ENCODE data around the gene YPEL3. TPM values are rescaled to one million over a fixed set of nuclear protein-coding genes. Genes with fewer than 3 reads are reported as not detected.
"Not testable (repeated sequence)": the region's sequence is repeated elsewhere in the genome, so short reads cannot be mapped to it uniquely, and the experiment has no call there.

Gene YPEL3
- total and polyA plus RNA-seq, 2 experiments from 2014 or later = 107 to 115 TPM

GRCh38 chr16:30115238-30115637 lies 19.2 kb upstream of the YPEL3 start:
- no peak for TF ChIP-seq CTCF (IDR thresholded peaks at IDR 0.05; ENCODE audit: low read depth, low read length)
- no peaks in the 10 kb centered on the region for H3K4me1 ChIP-seq (ENCODE audit: low read depth)
- no peaks in the 10 kb centered on the region for H3K27me3 ChIP-seq
- no peak overlapping the region for H3K27ac ChIP-seq
- H3K4me3 ChIP-seq = no peak overlapping the region
- peaks cover 29% of the 10 kb centered on the region for H3K36me3 ChIP-seq
- no peak for DNase-seq (ENCODE audit: low read depth in 1 of 2, low spot score in 1 of 2)
- H3K9me3 ChIP-seq (ENCODE audit: low read depth) = no peaks in the 10 kb centered on the region

GRCh38 chr16:30114833-30115232 lies 18.8 kb upstream of the YPEL3 start:
- not testable (repeated sequence) for H3K4me1 ChIP-seq (ENCODE audit: low read depth); H3K27me3 ChIP-seq; H3K4me3 ChIP-seq; DNase-seq (ENCODE audit: low read depth in 1 of 2, low spot score in 1 of 2); H3K9me3 ChIP-seq (ENCODE audit: low read depth); H3K27ac ChIP-seq
- H3K36me3 ChIP-seq = peaks cover 28% of the 10 kb centered on the region

DNA sequence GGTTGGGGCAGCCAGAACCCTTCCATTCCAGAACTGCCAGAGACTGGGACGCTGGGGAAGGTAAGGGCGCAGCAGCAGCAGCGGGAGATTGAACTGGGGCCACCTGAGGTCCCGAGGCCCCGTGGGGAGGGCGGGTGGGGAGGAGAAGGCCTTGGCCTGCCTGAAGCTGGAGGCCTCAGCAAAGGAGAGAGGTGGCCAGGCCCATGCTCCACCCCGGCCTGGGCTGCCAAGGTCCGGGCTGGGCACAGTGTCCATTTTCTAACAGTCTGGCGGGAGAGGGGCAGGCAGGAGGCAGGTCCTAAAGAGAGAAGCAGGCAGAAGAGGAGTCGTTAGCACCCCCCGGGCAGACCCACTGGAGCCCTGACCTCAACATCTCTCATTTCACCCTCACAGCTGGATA lies 18.4 kb upstream of the YPEL3 start:
- no peaks in the 10 kb centered on the region for H3K4me1 ChIP-seq (ENCODE audit: low read depth)
- H3K36me3 ChIP-seq = peaks cover 24% of the 10 kb centered on the region

DNA sequence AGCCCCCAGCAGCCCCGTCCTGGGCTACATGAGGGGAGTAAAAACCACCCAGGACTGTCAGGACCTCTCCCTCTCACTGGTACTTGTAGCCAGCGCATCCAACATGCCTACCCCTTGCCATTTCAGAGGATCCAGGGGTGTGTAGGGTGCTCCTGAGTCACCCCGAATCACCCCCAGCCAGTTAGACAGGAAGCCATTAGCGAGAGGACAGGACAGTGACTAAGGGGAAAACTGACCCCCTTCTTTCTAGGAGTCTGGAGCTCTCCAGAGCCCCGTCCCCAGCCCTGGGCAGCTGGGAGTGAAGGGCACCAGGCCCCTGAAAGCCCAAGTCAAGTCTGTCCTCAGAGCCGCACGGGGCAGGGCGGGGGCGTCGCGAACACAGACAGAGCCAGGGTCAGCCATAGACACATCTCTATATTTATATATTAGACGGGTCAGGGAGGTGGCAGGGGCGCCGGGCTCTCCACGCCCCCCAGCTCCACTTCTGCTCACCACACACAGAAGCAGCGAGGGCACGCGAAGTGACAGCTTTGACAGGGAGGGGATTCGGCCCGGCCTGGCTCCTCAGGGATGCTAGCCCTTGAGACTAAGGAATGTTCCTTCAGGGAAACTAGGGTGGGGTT lies 17.8 kb upstream of the YPEL3 start:
- no peak for DNase-seq (ENCODE audit: low read depth in 1 of 2, low spot score in 1 of 2)
- no peaks in the 10 kb centered on the region for H3K9me3 ChIP-seq (ENCODE audit: low read depth)
- peak overlapping the region; percentile 4 for H3K27ac ChIP-seq
- H3K36me3 ChIP-seq = peaks cover 22% of the 10 kb centered on the region
- no peak for TF ChIP-seq CTCF (IDR thresholded peaks at IDR 0.05; ENCODE audit: low read depth, low read length)
- no peaks in the 10 kb centered on the region for H3K27me3 ChIP-seq
- H3K4me1 ChIP-seq (ENCODE audit: low read depth) = no peaks in the 10 kb centered on the region
- no peak overlapping the region for H3K4me3 ChIP-seq

More for the DNA sequence above, 18.4 kb upstream of the YPEL3 start:
- Histone ChIP-seq H3K27ac (peak overlapping the region; percentile 4), H3K27me3 (no peaks in the 10 kb centered on the region), H3K9me3 (ENCODE audit: low read depth) (no peaks in the 10 kb centered on the region), H3K4me3 (no peak overlapping the region)
- DNase-seq (ENCODE audit: low read depth in 1 of 2, low spot score in 1 of 2) = no peak
- TF ChIP-seq CTCF (IDR thresholded peaks at IDR 0.05; ENCODE audit: low read depth, low read length) = no peak

DNA sequence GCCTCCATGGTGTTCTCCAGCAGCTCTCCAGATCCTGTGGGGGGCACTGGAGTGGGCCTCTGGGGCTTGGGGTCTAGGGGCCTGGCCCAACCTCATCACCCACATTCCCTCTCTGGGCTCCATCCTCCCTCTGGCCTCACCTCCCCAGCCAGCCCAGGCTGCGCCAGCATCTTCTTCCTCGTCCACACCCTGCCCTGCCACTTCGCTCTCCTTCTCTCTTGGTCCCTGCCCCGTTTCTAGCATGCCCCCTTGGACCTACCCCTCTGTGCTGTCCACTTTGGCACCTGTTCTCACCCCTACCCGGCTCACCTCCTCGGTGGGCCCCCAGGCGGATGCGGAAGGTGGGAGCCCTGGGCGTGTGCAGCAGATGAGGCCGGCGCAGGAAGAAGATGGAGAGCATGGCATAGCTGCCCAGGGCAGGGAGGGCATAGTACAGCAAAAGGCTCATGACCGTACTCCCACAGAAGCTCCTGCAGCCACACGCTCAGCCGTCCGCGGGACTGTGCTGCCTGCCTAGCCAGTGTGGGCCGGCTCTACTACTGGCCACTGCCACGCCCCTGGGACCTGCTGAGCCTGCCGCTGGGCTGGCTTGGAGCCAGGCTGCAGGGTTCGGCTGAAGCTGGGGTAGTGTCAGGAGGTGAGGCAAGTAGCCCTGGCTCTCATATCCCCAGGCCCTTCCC lies 17.2 kb upstream of the YPEL3 start, which contains the start of gene GDPD3:
Gene GDPD3 (minus strand): TSS at position 507 of the 680 bp plus-strand sequence. CDS start 59 bp downstream, at position 448.
- Histone ChIP-seq H3K4me1 (ENCODE audit: low read depth) (no peaks in the 10 kb centered on the region), H3K36me3 (peaks cover 18% of the 10 kb centered on the region), H3K9me3 (ENCODE audit: low read depth) (no peaks in the 10 kb centered on the region), H3K27me3 (no peaks in the 10 kb centered on the region), H3K4me3 (no peak within 1 kb of the TSS), H3K27ac (peak within 1 kb of the TSS; percentile 4)
- DNase-seq (ENCODE audit: low read depth in 1 of 2, low spot score in 1 of 2) = no peak
- no peak for TF ChIP-seq CTCF (IDR thresholded peaks at IDR 0.05; ENCODE audit: low read depth, low read length)

All from cardiac muscle cell (in vitro differentiated cells and primary cell).